ENCODE results near the gene KCNH4. TPM values are rescaled to one million over a fixed set of nuclear protein-coding genes. Genes with fewer than 3 reads are reported as not detected.

Gene KCNH4
- total RNA-seq, 2 donors from 2014 or later: 0.23 to 0.54 TPM

- peaks cover 6 to 8% of the 10 kb centered on the region in 2 donors for H3K36me3 Mint-ChIP-seq
- H3K27ac Mint-ChIP-seq: peak overlapping the region in 1 of 2 donors; percentile 54
- ATAC-seq (no peak), DNase-seq (ENCODE audit: low spot score in 2 of 2) (no peak)
- H3K9me3 Mint-ChIP-seq: no peaks in the 10 kb centered on the region
Measured at GRCh38 chr17:42135151-42135550, 45.8 kb downstream of the KCNH4 start.

GRCh38 chr17:42133461-42134041 is 47.4 kb downstream of the KCNH4 start:
- Mint-ChIP-seq H3K36me3 (peaks cover 6 to 8% of the 10 kb centered on the region in 2 donors), H3K27ac (peak overlapping the region; percentile 53 to 97), H3K9me3 (no peaks in the 10 kb centered on the region)
- ATAC-seq (peak; percentile 62 to 79), DNase-seq (ENCODE audit: low spot score in 2 of 2) (no peak)

GRCh38 chr17:42132941-42133340 is 48.0 kb downstream of the KCNH4 start:
- DNase-seq (ENCODE audit: low spot score in 2 of 2) (no peak), ATAC-seq (peak; percentile 83 to 93)
- H3K27ac Mint-ChIP-seq: peak overlapping the region; percentile 53 to 97
- peaks cover 6 to 8% of the 10 kb centered on the region in 2 donors for H3K36me3 Mint-ChIP-seq
- H3K9me3 Mint-ChIP-seq: no peaks in the 10 kb centered on the region

- no peak for DNase-seq (ENCODE audit: low spot score in 2 of 2)
- H3K9me3 Mint-ChIP-seq: no peaks in the 10 kb centered on the region
- H3K36me3 Mint-ChIP-seq: peaks cover 6 to 8% of the 10 kb centered on the region in 2 donors
- peak overlapping the region; percentile 53 to 97 for H3K27ac Mint-ChIP-seq
- no peak for ATAC-seq
Measured at GRCh38 chr17:42131981-42132432, 48.9 kb downstream of the KCNH4 start.

- Mint-ChIP-seq H3K27ac (peak overlapping the region; percentile 22 to 53), H3K36me3 (peaks cover 6 to 8% of the 10 kb centered on the region in 2 donors), H3K9me3 (no peaks in the 10 kb centered on the region)
- no peak for ATAC-seq
- no peak for DNase-seq (ENCODE audit: low spot score in 2 of 2)
Measured at GRCh38 chr17:42131232-42131631, 49.7 kb downstream of the KCNH4 start.

GRCh38 chr17:42130310-42130936 is 50.5 kb downstream of the KCNH4 start:
- Mint-ChIP-seq H3K27ac (peak overlapping the region; percentile 22 to 53), H3K9me3 (no peaks in the 10 kb centered on the region), H3K36me3 (peaks cover 0 to 4% of the 10 kb centered on the region in 2 donors)
- DNase-seq (ENCODE audit: low spot score in 2 of 2) (no peak), ATAC-seq (no peak)

GRCh38 chr17:42129109-42129837 is 51.7 kb downstream of the KCNH4 start:
- no peaks in the 10 kb centered on the region for H3K9me3 Mint-ChIP-seq
- DNase-seq (ENCODE audit: low spot score in 2 of 2): no peak
- H3K36me3 Mint-ChIP-seq: peaks cover 0 to 4% of the 10 kb centered on the region in 2 donors
- ATAC-seq: no peak
- H3K27ac Mint-ChIP-seq: no peak overlapping the region

GRCh38 chr17:42127414-42127813 is 53.5 kb downstream of the KCNH4 start:
- DNase-seq (ENCODE audit: low spot score in 2 of 2): no peak
- no peak for ATAC-seq
- Mint-ChIP-seq H3K36me3 (peaks cover 0 to 4% of the 10 kb centered on the region in 2 donors), H3K27ac (no peak overlapping the region), H3K9me3 (no peaks in the 10 kb centered on the region)

GRCh38 chr17:42126836-42127235 is 54.1 kb downstream of the KCNH4 start:
- Mint-ChIP-seq H3K27ac (peak overlapping the region in 1 of 2 donors; percentile 7), H3K9me3 (no peaks in the 10 kb centered on the region), H3K36me3 (peaks cover 0 to 4% of the 10 kb centered on the region in 2 donors)
- ATAC-seq (no peak), DNase-seq (ENCODE audit: low spot score in 2 of 2) (no peak)

GRCh38 chr17:42125565-42125964 is 55.4 kb downstream of the KCNH4 start:
- Mint-ChIP-seq H3K9me3 (no peaks in the 10 kb centered on the region), H3K27ac (no peak overlapping the region), H3K36me3 (peaks cover 0 to 1% of the 10 kb centered on the region in 2 donors)
- ATAC-seq (no peak), DNase-seq (ENCODE audit: low spot score in 2 of 2) (no peak)

GRCh38 chr17:42124256-42124655 is 56.7 kb downstream of the KCNH4 start:
- no peaks in the 10 kb centered on the region for H3K36me3 Mint-ChIP-seq
- DNase-seq (ENCODE audit: low spot score in 2 of 2): no peak

GRCh38 chr17:42122371-42123303 is 58.3 kb downstream of the KCNH4 start, which contains the start of gene HSPB9:
HSPB9 (plus strand) TSS chr17:42122804; CDS start chr17:42122851, 47 bp downstream.
- Mint-ChIP-seq H3K36me3 (no peaks in the 10 kb centered on the region), H3K27ac (peak within 1 kb of the TSS in 1 of 2 donors; percentile 92), H3K9me3 (no peaks in the 10 kb centered on the region)
- ATAC-seq (no peak), DNase-seq (ENCODE audit: low spot score in 2 of 2) (no peak)

More at GRCh38 chr17:42124256-42124655, 56.7 kb downstream of the KCNH4 start:
- H3K9me3 Mint-ChIP-seq: no peaks in the 10 kb centered on the region
- no peak overlapping the region for H3K27ac Mint-ChIP-seq
- ATAC-seq: no peak

- DNase-seq (ENCODE audit: low spot score in 2 of 2): peak; percentile 78 to 80
- Mint-ChIP-seq H3K36me3 (peaks cover 6 to 8% of the 10 kb centered on the region in 2 donors), H3K9me3 (no peaks in the 10 kb centered on the region), H3K27ac (peak within 1 kb of the TSS; percentile 91 to 92)
- peak; percentile 93 to 96 for ATAC-seq
Measured at GRCh38 chr17:42120770-42121769, 59.9 kb downstream of the KCNH4 start, which contains the start of gene KAT2A. KAT2A (minus strand) TSS chr17:42121367; CDS start chr17:42121304, 63 bp downstream.

- no peak for DNase-seq (ENCODE audit: low spot score in 2 of 2)
- no peaks in the 10 kb centered on the region for H3K9me3 Mint-ChIP-seq
- peaks cover 6 to 16% of the 10 kb centered on the region in 2 donors for H3K36me3 Mint-ChIP-seq
- peak in 1 of 2 donors; percentile 2 for ATAC-seq
- H3K27ac Mint-ChIP-seq: peak overlapping the region in 1 of 2 donors; percentile 36
Measured at GRCh38 chr17:42120161-42120769, 60.7 kb downstream of the KCNH4 start.

GRCh38 chr17:42119301-42119700 is 61.6 kb downstream of the KCNH4 start:
- ATAC-seq: no peak
- H3K36me3 Mint-ChIP-seq: peaks cover 12 to 16% of the 10 kb centered on the region in 2 donors
- no peaks in the 10 kb centered on the region for H3K9me3 Mint-ChIP-seq
- H3K27ac Mint-ChIP-seq: peak overlapping the region in 1 of 2 donors; percentile 36
- DNase-seq (ENCODE audit: low spot score in 2 of 2): no peak
